WTC11 (cell line): ENCODE measurements around the gene OGG1. TPM values are rescaled to one million over a fixed set of nuclear protein-coding genes. Genes with fewer than 3 reads are reported as not detected.

Source experiments
- ATAC-seq: fragments of 200-7000 bp; cut with Tn5 transposase; 2 replicates; pipeline ENCODE4 v1.10.0; 2021; ENCODE audit warnings: mild to moderate bottlenecking, moderate library complexity
- CTCF ChIA-PET: fragments of 300-600 bp; sonication (Branson Sonifier 250); formaldehyde crosslinking; loops from one replicate; lab custom pipeline; 2021; ENCODE audit warnings: antibody characterized with exemption; lab: Charles Lee
- POLR2A ChIA-PET: fragments of 350-600 bp; sonication (Branson Sonifier 250); formaldehyde crosslinking; loops from one replicate; lab custom pipeline; 2021; ENCODE audit warnings: antibody characterized with exemption; lab: Charles Lee
- DNase-seq: peaks from one replicate; pipeline ENCODE4 v3.0.0; 2021; ENCODE audit warnings: low spot score
- H3K27ac Mint-ChIP-seq: 2 replicates; pipeline ENCODE4 v1.8.0; 2021; ENCODE audit warnings: mixed read lengths
- H3K27me3 Mint-ChIP-seq: 2 replicates; pipeline ENCODE4 v1.8.0; 2021; ENCODE audit warnings: low read depth, mild to moderate bottlenecking, moderate library complexity, mixed read lengths
- H3K36me3 Mint-ChIP-seq: 2 replicates; pipeline ENCODE4 v1.8.0; 2021; ENCODE audit warnings: mixed read lengths
- H3K4me1 Mint-ChIP-seq: 2 replicates; pipeline ENCODE4 v1.8.0; 2022; ENCODE audit warnings: mixed read lengths
- H3K4me3 Mint-ChIP-seq: 2 replicates; pipeline ENCODE4 v1.8.0; 2021; ENCODE audit warnings: mild to moderate bottlenecking, moderate library complexity, mixed read lengths
- H3K9me3 Mint-ChIP-seq: 2 replicates; pipeline ENCODE4 v1.8.0; 2021; ENCODE audit warnings: mixed read lengths
- AFF4 ChIP-seq: sonication (generic); formaldehyde crosslinking; IDR thresholded peaks from 2 replicates; pipeline ENCODE4 v1.8.1; 2023; ENCODE audit warnings: mild to moderate bottlenecking, missing genetic modification reagents, borderline replicate concordance
- ELF4 ChIP-seq: sonication (generic); formaldehyde crosslinking; IDR thresholded peaks from 2 replicates; pipeline ENCODE4 v1.8.1; 2022; ENCODE audit warnings: low read depth, mild to moderate bottlenecking, moderate library complexity, missing genetic modification reagents
- ETV6 ChIP-seq: sonication (generic); formaldehyde crosslinking; IDR thresholded peaks from 2 replicates; pipeline ENCODE4 v1.8.1; 2022; ENCODE audit warnings: mild to moderate bottlenecking, missing genetic modification reagents
- FOXJ3 ChIP-seq: sonication (generic); formaldehyde crosslinking; IDR thresholded peaks from 2 replicates; pipeline ENCODE4 v1.9.0; 2021; ENCODE audit warnings: missing genetic modification reagents, mild to moderate bottlenecking, borderline replicate concordance
- FOXP4 ChIP-seq: sonication (generic); formaldehyde crosslinking; IDR thresholded peaks from 2 replicates; pipeline ENCODE4 v1.8.0; 2022; ENCODE audit warnings: mild to moderate bottlenecking, missing genetic modification reagents
- GRHL2 ChIP-seq: fragments of 250-450 bp; sonication (Bioruptor Pico); IDR thresholded peaks from 2 replicates; pipeline ENCODE4 v1.8.0; 2022; ENCODE audit warnings: mild to moderate bottlenecking, moderate library complexity; ENCODE audit not compliant: insufficient replicate concordance, severe bottlenecking
- NFYB ChIP-seq: sonication (generic); formaldehyde crosslinking; conservative IDR thresholded peaks from 2 replicates; pipeline ENCODE4 v1.8.0; 2022; ENCODE audit warnings: low read depth, missing genetic modification reagents
- USF1 ChIP-seq: sonication (generic); formaldehyde crosslinking; IDR thresholded peaks from 2 replicates; pipeline ENCODE4 v1.8.0; 2022; ENCODE audit warnings: mild to moderate bottlenecking, missing genetic modification reagents
- ZBTB21 ChIP-seq: sonication (generic); formaldehyde crosslinking; IDR thresholded peaks from 2 replicates; pipeline ENCODE4 v1.8.1; 2023; ENCODE audit warnings: mild to moderate bottlenecking, missing genetic modification reagents, borderline replicate concordance
- ZNF232 ChIP-seq: sonication (generic); formaldehyde crosslinking; IDR thresholded peaks from 2 replicates; pipeline ENCODE4 v1.8.0; 2022; ENCODE audit warnings: mild to moderate bottlenecking, missing genetic modification reagents
- ZNF425 ChIP-seq: fragments of 250-450 bp; sonication (Bioruptor Pico); conservative IDR thresholded peaks from 2 replicates; pipeline ENCODE4 v1.9.0; 2021; ENCODE audit warnings: mild to moderate bottlenecking
- total RNA-seq: library from RNA; stranded (reverse); gene quantifications from 3 replicates; pipeline ENCODE4 v1.2.3, GENCODE V29; 2021
- TF ChIP-seq, protein P1 (sequence below): fragments of 250-450 bp; sonication (Bioruptor Pico); IDR thresholded peaks from 2 replicates; pipeline ENCODE4 v1.9.0; 2021; ENCODE audit warnings: mild to moderate bottlenecking
- TF ChIP-seq, protein P2 (sequence below): sonication (generic); formaldehyde crosslinking; IDR thresholded peaks from 2 replicates; pipeline ENCODE4 v1.8.0; 2023; ENCODE audit warnings: missing genetic modification reagents

OGG1 gene
- total RNA-seq, 1 experiment from 2014 or later: 27.3 TPM

DNA sequence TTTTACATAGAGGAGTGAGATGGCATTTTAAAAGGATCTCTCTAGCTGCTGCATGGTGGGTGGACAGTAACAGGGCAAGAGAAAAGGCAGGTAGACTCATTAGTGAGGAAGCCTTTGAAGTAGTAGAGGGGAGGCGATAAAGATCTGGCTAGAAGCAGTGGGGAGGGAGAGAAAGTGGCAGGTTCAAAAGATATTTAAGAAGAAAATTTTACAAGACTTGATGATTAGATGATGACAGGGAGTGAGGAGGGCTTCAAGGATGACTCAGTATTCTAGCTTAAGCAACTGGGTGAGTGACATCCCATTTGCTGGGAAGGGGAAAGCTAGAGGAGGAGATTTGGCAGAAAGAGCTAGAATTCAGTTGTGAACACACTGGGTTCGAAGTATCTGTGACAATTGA lies 22.0 kb upstream of the OGG1 start:
- ChIA-PET POLR2A (no interaction called here), CTCF (interaction anchor here (0.6 to 8.6 kb wide), 32 partner anchors 11 to 374 kb away, joined by 3 to 162 read pairs (median 7); partner anchors contain the start of genes ARPC4, CAMK1, CPNE9 and CRELD1)
- DNase-seq (no peak), ATAC-seq (no peak)
- TF ChIP-seq ZNF425 (CRISPR knock-in tag) (no peak), FOXP4 (no peak), ELF4 (CRISPR knock-in tag) (no peak), AFF4 (no peak), ZBTB21 (CRISPR knock-in tag) (no peak)
- TF ChIP-seq, protein P1, sequence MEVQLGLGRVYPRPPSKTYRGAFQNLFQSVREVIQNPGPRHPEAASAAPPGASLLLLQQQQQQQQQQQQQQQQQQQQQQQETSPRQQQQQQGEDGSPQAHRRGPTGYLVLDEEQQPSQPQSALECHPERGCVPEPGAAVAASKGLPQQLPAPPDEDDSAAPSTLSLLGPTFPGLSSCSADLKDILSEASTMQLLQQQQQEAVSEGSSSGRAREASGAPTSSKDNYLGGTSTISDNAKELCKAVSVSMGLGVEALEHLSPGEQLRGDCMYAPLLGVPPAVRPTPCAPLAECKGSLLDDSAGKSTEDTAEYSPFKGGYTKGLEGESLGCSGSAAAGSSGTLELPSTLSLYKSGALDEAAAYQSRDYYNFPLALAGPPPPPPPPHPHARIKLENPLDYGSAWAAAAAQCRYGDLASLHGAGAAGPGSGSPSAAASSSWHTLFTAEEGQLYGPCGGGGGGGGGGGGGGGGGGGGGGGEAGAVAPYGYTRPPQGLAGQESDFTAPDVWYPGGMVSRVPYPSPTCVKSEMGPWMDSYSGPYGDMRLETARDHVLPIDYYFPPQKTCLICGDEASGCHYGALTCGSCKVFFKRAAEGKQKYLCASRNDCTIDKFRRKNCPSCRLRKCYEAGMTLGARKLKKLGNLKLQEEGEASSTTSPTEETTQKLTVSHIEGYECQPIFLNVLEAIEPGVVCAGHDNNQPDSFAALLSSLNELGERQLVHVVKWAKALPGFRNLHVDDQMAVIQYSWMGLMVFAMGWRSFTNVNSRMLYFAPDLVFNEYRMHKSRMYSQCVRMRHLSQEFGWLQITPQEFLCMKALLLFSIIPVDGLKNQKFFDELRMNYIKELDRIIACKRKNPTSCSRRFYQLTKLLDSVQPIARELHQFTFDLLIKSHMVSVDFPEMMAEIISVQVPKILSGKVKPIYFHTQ (CRISPR knock-in tag): no peak
- H3K27ac Mint-ChIP-seq: no peak overlapping the region
- H3K9me3 Mint-ChIP-seq: peaks cover 4% of the 10 kb centered on the region; the same call in 1 of the 2 replicates
- H3K4me1 Mint-ChIP-seq: peaks cover 18% of the 10 kb centered on the region
- no peaks in the 10 kb centered on the region for H3K36me3 Mint-ChIP-seq
- H3K27me3 Mint-ChIP-seq: peaks cover under 1% of the 10 kb centered on the region
- H3K4me3 Mint-ChIP-seq: no peak overlapping the region

- ChIA-PET CTCF (interaction anchor here (1.2 to 8.6 kb wide), 2 partner anchors 24 to 227 kb away, joined by 4 to 162 read pairs; no protein-coding TSS in a partner anchor), POLR2A (no interaction called here)
- Mint-ChIP-seq H3K9me3 (peaks cover 4% of the 10 kb centered on the region; the same call in 1 of the 2 replicates), H3K27ac (no peak overlapping the region), H3K36me3 (peaks cover 4% of the 10 kb centered on the region; the same call in 1 of the 2 replicates), H3K4me3 (no peak overlapping the region), H3K27me3 (no peaks in the 10 kb centered on the region; the same call in 1 of the 2 replicates), H3K4me1 (peaks cover 20% of the 10 kb centered on the region)
- ATAC-seq (no peak), DNase-seq (no peak)
- TF ChIP-seq GRHL2 (CRISPR knock-in tag): no peak
- TF ChIP-seq, protein P2, sequence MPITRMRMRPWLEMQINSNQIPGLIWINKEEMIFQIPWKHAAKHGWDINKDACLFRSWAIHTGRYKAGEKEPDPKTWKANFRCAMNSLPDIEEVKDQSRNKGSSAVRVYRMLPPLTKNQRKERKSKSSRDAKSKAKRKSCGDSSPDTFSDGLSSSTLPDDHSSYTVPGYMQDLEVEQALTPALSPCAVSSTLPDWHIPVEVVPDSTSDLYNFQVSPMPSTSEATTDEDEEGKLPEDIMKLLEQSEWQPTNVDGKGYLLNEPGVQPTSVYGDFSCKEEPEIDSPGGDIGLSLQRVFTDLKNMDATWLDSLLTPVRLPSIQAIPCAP (CRISPR knock-in tag): no peak
- no peak for TF ChIP-seq FOXJ3 (CRISPR knock-in tag)
- TF ChIP-seq ETV6: no peak
- no peak for TF ChIP-seq AFF4
- TF ChIP-seq NFYB (CRISPR knock-in tag): no peak
- no peak for TF ChIP-seq USF1 (CRISPR knock-in tag)
- TF ChIP-seq, protein P1 (CRISPR knock-in tag): no peak
- TF ChIP-seq ZNF232 (CRISPR knock-in tag): no peak
These were observed 20.3 kb upstream of the OGG1 start for GRCh38 chr3:9729419-9729818.
